HG03060 (cell line): ENCODE measurements around the gene HCST.
"Not testable (repeated sequence)": the region's sequence is repeated elsewhere in the genome, so short reads cannot be mapped to it uniquely, and the experiment has no call there.

Experiments used
- ATAC-seq: cut with Tn5 transposase; IDR thresholded peaks from one replicate; pipeline ENCODE4 v1.9.1; 2021; ENCODE audit warnings: low read depth, moderate number of reproducible peaks; ENCODE audit not compliant: unreplicated experiment

HCST gene

DNA sequence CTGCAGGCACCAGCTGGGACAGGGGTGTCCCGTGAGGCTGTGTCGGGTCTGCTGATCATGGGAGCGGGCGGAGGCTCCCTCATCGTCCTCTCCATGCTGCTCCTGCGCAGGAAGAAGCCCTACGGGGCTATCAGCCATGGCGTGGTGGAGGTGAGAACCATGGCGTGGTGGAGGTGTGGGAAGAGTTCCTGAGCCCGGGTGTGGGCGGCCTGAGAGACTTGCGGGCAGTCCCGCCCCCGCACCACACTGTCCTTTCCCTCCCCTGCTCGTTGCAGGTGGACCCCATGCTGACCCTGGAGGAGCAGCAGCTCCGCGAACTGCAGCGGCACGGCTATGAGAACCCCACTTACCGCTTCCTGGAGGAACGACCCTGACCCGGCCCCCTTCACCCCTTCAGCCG lies 23.3 kb upstream of the HCST start:
- no peak for ATAC-seq

GRCh38 chr19:35879770-35880317 lies 22.5 kb upstream of the HCST start:
- no peak for ATAC-seq

DNA sequence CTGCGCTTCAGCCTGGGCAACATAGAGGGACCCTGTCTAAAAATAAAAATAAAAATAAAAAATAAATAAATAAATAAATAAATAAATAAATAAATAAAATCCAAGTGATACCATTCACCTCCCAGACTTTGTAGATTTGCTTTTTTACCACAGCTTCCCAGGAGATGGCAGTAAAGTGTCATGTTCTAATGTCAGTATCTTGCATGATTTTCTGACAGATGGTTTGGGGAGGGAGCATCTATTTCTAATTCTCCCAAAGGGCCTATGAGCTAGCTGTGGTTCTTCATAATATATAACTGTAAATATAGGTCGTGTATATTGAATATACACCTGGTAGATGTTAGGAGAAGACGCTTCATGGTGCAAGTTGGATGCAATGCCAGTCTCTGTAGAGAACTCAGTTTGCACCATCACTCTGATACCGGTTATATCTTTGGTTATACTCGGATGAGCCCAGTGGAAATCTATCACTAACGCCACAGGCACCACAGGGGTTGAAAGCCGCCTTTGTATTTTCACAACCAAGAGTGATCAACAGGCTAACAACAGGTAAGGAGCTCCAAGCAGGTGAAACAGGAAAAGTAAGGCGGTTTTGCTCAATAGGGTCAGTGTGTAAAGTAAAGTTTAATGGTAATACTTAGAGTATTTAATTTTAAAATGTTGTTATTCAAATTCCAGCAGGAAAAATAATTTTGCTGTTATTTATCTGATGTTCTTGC lies 20.1 kb upstream of the HCST start:
- ATAC-seq: no peak

- ATAC-seq: no peak
Measured at GRCh38 chr19:35883882-35884281, 18.4 kb upstream of the HCST start.

GRCh38 chr19:35885225-35885738 lies 17.0 kb upstream of the HCST start:
- no peak for ATAC-seq

DNA sequence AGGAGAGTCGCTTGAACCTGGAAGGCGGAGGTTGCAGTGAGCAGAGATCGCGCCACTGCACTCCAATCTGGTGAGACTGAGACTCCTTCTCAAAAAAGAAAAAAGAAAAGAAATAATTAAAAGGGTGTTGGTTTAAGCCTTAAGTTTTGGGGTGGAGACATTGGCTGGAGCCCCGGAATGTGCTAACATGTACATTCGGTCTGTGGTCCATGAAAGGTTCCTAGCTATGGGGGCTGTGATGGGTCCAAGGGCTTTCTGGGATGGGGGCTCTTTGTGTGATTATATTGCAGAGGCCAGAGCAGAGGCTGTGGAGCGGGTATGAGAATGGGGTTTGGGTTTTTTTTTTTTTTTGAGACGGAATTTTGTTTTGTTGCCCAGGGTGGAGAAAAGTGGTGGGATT lies 16.4 kb upstream of the HCST start:
- ATAC-seq: no peak

DNA sequence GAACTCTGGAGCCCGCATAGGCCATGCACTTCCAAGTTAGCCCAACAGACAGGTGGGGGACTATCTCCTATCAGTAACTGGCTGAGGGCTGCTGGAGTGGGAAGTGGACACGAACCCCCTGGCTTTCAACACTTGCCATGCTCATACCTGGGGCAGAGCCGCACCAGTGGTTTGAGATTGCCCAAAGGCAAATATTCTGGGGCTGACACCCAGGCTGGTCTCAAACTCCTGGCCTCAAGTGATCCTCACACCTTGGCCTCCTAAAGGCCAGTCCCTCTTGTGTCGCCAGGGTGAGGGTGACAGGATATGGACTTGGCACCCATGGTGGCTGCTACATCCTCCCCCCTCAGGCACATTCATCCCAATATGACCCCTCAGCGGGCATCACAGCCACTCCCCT lies 15.1 kb upstream of the HCST start:
- ATAC-seq: no peak

DNA sequence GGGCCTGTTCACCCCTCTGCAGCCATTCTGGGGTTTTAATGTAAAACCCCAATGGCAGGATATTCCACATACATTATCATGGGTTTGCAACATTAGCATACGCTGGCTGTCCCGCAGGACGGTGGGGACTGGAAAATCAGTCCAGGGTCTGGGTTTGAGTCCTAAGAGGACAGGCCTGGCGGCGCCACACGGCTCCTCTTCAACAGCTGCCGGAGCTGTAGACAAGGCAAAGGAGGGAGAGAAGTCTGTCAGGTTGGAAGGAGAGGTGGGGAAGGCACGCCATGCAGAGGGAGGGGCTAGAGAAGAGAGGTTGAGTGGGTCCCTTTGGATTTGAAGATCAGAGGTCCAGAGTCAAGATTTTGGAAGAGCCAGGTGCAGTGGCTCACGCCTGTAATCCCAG lies 13.9 kb upstream of the HCST start:
- no peak for ATAC-seq

GRCh38 chr19:35889370-35890112 lies 12.8 kb upstream of the HCST start:
- no peak for ATAC-seq

DNA sequence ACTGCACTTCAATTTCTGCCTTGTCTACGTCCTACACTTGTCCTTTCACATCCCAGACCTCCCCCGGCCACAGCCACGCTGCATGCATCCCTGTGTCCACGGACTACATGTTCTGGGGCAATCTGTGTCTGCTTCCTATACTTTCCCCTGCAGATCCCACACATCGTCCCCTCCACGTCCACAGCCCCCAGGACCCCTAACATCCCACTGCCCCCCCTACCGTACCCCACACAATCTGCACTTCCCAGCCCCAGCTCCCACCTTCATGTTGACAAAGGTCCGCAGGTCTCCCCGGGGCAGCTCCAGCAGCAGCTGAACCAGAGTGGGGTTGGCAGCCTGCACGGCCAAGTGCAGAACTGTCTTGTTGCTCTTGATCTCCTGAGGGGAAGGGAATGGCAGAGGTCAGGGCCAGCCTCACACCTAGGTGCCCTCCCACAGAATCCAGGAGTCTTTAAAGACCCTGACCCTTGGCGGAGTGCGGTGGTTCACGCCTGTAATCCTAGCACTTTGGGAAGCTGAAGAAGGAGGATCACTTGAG lies 12.1 kb upstream of the HCST start:
- no peak for ATAC-seq

DNA sequence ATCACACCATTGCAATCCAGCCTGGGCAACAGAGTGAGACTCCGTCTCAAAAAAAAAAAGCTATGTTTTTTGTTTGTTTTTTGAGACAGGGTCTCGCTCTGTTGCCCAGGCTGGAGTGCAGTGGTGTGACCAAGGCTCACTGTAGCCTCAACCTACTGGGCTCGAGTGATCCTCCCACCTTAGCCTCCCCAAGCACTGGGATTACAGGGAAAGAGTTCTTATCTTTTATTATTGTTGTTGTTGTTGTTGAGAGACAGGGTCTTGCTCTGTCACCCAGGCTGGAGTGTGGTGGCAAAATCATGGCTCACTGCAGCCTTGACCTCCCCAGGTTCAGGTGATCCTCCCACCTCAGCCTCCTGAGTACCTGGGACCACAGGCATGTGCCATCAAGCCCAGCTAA lies 10.5 kb upstream of the HCST start:
- not testable (repeated sequence) for ATAC-seq

DNA sequence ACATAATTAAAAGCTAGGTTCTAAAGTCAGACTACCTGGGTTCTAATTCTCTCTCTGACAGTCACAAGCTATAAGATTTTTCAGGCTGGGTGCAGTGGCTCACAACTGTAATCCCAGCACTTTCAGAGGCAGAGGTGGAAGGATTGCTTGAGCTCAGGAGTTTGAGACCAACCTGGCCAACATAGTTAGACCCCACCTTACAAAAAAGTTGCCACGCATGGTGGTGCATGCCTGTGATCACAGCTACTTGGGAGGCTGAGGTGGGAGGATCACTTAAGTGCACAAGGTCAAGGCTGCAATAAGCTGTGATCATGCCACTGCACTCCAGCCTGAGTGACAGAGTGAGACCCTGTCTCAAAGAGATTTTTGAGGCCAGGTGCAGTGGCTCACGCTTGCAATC lies 8.0 kb upstream of the HCST start:
- no peak for ATAC-seq

GRCh38 chr19:35895911-35896642 lies 6.3 kb upstream of the HCST start:
- no peak for ATAC-seq

GRCh38 chr19:35896643-35897040 lies 5.7 kb upstream of the HCST start:
- ATAC-seq: no peak

DNA sequence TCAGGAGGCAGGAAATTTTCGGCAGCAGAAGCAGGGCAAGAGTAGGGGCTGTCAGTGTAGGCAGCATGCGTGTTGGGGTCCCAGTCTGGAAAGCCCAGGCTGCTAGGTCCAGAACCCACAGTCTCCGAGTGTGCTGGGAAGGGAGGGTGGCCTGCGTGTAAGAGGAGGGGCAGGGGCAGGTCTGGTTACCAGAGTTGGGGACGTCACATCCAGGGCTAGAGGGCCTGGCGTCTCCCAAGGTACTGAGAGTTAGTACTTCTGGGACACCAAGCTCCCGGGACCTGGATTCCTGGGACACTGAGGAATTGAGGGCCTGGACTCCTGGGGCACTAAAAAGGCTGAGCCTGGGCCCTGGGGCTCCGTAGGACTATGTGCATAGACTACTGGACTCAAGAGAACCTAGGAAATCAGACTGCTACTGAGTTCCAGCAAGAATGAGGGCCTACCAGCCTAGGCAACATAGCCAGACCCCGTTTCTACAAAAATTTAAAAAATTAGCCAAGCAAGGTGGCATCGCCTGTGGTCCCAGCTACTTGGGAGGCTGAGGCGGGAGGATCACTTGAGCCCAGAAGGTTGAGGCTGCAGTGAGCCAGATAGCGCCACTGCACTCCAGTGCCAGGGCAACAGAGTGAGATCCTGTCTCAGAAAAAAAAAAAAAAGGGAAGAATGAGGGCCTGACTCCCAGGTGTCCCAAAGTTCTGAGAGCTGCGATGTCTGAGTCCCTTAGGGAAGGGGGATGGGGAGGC lies 4.5 kb upstream of the HCST start:
- ATAC-seq: no peak

DNA sequence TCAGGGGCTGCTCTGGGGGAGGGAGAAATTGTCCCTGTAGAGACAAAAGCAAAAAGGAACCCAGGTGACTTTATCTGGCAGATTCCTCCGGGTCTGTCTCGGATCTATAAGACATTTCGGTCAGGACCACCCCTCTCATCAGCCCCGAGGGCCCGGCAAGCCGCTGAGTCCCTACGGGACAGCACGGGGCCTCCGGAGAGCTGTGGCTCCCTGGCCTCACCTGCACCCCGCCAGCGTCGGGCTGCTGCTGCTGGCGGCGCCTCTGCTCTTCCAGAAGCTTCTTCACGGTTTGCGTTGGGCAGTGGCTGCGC lies 3.9 kb upstream of the HCST start:
- ATAC-seq: no peak

- ATAC-seq: no peak
Measured at GRCh38 chr19:35899547-35900214, 2.6 kb upstream of the HCST start.

DNA sequence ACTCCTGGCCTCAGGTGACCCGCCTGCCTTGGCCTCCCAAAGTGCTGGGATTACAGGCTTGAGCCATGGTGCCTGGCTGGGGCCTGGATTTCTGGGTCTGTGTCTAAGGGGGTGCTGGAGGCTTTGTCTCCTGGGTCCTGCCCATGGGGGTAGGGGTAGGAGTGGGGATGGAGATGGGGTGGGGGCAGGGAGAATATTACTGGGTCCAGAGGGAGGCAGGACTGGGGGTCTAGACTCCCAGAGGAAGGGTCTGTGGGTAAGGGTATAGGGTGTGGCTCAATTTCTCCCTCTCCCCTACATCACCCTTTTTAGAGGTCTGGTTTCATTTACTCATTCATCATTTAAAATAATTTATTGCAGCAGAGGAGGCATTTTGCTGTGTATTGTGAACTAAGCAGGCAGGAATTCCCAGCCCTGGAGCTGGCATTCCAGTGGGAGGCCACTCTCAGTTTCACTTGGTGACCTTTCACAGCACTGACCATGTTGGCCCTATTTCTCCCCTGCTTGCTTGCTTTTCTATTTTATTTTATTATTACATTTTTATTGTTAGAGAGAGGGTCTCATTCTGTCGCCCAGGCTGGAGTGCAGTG lies 1.2 kb upstream of the HCST start:
- no peak for ATAC-seq

DNA sequence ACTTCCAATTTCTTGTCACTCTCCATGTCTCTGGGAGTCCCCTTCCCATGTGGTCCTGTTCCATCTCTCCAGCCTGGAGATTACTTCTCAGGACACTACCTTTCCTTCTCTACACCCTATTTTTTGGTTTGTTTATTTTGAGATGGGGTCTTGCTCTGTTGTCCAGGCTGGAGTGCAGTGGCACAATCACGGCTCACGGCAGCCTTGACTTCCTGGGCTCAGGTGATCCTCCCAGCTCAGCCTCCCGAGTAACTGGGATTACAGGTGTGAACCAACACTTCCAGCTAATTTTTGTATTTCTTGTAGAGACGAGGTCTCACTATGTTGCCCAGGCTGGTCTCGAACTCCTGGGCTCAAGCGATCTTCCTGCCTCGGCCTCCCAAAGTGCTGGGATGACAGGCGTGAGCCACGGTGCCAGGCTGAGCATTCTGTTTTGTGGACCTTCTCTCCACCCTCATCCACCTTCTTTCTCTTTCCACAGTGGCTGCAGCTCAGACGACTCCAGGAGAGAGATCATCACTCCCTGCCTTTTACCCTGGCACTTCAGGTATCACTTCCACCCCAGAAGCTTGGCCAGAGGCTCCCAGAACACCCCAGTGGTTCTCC lies 644 bp downstream of the HCST start:
- ATAC-seq: no peak
